SK-N-SH treated with all-trans-retinoic acid at 6 μM for 48 hours (cell line): ENCODE data around the gene BAG5.

Experiments used
- ARNTL ChIP-seq: fragments of 450-650 bp; formaldehyde crosslinking; IDR thresholded peaks from 2 replicates; pipeline ENCODE4 v1.5.0; 2020; ENCODE audit warnings: low read depth, mild to moderate bottlenecking, moderate library complexity, borderline replicate concordance
- ESRRG ChIP-seq: fragments of 250-450 bp; sonication (Bioruptor Pico); IDR thresholded peaks from 2 replicates; pipeline ENCODE4 v1.6.1; 2021; ENCODE audit warnings: mild to moderate bottlenecking
- PATZ1 ChIP-seq: fragments of 250-450 bp; sonication (Bioruptor Pico); IDR thresholded peaks from 2 replicates; pipeline ENCODE4 v1.8.0; 2020; ENCODE audit warnings: mild to moderate bottlenecking, moderate library complexity, borderline replicate concordance
- POU6F1 ChIP-seq: fragments of 250-450 bp; sonication (Bioruptor Pico); IDR thresholded peaks from 2 replicates; pipeline ENCODE4 v1.8.0; 2021; ENCODE audit warnings: low read depth, mild to moderate bottlenecking, moderate library complexity, borderline replicate concordance
- RARB ChIP-seq: fragments of 250-450 bp; sonication (Bioruptor Pico); IDR thresholded peaks from 2 replicates; pipeline ENCODE4 v1.8.0; 2021; ENCODE audit warnings: mild to moderate bottlenecking, moderate library complexity
- ZFP3 ChIP-seq: fragments of 250-450 bp; sonication (Bioruptor Pico); IDR thresholded peaks from 2 replicates; pipeline ENCODE4 v1.5.0; 2020; ENCODE audit warnings: mild to moderate bottlenecking, moderate library complexity
- ZFP30 ChIP-seq: fragments of 450-650 bp; formaldehyde crosslinking; IDR thresholded peaks from 2 replicates; pipeline ENCODE4 v1.5.0; 2022; ENCODE audit warnings: mild to moderate bottlenecking, moderate library complexity
- ZNF70 ChIP-seq: fragments of 450-650 bp; formaldehyde crosslinking; IDR thresholded peaks from 2 replicates; pipeline ENCODE4 v1.5.0; 2020; ENCODE audit warnings: mild to moderate bottlenecking, moderate library complexity

GRCh38 chr14:103534576-103535061 is 27.8 kb downstream of the BAG5 start:
- TF ChIP-seq ESRRG (CRISPR knock-in tag) (no peak), RARB (CRISPR knock-in tag) (no peak), ARNTL (CRISPR knock-in tag) (no peak), ZFP3 (CRISPR knock-in tag) (no peak), PATZ1 (CRISPR knock-in tag) (no peak), ZFP30 (CRISPR knock-in tag) (no peak), ZNF70 (CRISPR knock-in tag) (no peak), POU6F1 (no peak)
